Small intestine (tissue), 7 donors: Measurements from ENCODE around the gene AUTS2. TPM values are rescaled to one million over a fixed set of nuclear protein-coding genes. Genes with fewer than 3 reads are reported as not detected.

Experiments used
- DNase-seq, 2 donors: peaks; one replicate each; pipeline versions ENCODE4 v3.0.0 to v3.0.0-alpha.2; 2013
- FAIRE-seq: peaks from 2 replicates; lab custom pipeline; 2012; peaks lifted over from hg19 to GRCh38; lab: Jason Lieb, UNC
- H3K27ac ChIP-seq, 3 donors: one replicate each; pipeline ENCODE4 v1.5.1; 2013; ENCODE audit warnings: low read length in 2 of 3, mild to moderate bottlenecking in 2 of 3, control low read depth in 1 of 3, inconsistent platforms in 1 of 3, low read depth in 1 of 3, moderate library complexity in 1 of 3
- H3K27me3 ChIP-seq, 3 donors: one replicate each; pipeline ENCODE4 v1.6.1; 2013; ENCODE audit warnings: low read length in 3 of 3, inconsistent platforms in 1 of 3; ENCODE audit not compliant: control insufficient read depth in 3 of 3, insufficient read depth in 3 of 3
- H3K36me3 ChIP-seq, 3 donors: one replicate each; pipeline ENCODE4 v1.6.1; 2013; ENCODE audit warnings: low read length in 3 of 3, inconsistent platforms in 1 of 3, low read depth in 1 of 3, mild to moderate bottlenecking in 1 of 3, moderate library complexity in 1 of 3; ENCODE audit not compliant: control insufficient read depth in 3 of 3, insufficient read depth in 2 of 3
- H3K4me1 ChIP-seq, 3 donors: one replicate each; pipeline ENCODE4 v1.6.1; 2013; ENCODE audit warnings: low read length in 2 of 3, inconsistent platforms in 1 of 3, low read depth in 1 of 3, mild to moderate bottlenecking in 1 of 3, moderate library complexity in 1 of 3; ENCODE audit not compliant: control insufficient read depth in 3 of 3, insufficient read depth in 2 of 3
- H3K4me3 ChIP-seq, 3 donors: one replicate each; pipeline ENCODE4 v1.5.1; 2013; ENCODE audit warnings: low read length in 3 of 3, control low read depth in 1 of 3, inconsistent platforms in 1 of 3, low read depth in 1 of 3, mild to moderate bottlenecking in 1 of 3, moderate library complexity in 1 of 3
- H3K9me3 ChIP-seq, 2 donors: one replicate each; pipeline ENCODE4 v1.6.1; 2013; ENCODE audit warnings: low read depth in 1 of 2, low read length in 1 of 2; ENCODE audit not compliant: control insufficient read depth in 2 of 2, insufficient read depth in 1 of 2
- WGBS, 3 donors: extraction: QIAGEN DNeasy Blood & Tissue Kit; methylation state at CpG; one replicate each; pipeline ENCODE4 v1.1.7; 2013; 5-methylcytosine and 5-hydroxymethylcytosine counted together
- polyA plus RNA-seq, 4 donors: library from polyadenylated mRNA; stranded (reverse) in 3 of 4; unstranded in 1 of 4; fragments of 200-250 nt in 3 of 4; fragments of 120-200 nt in 1 of 4; gene quantifications; one replicate each; pipeline versions ENCODE4 v1.2.1 to v1.2.3, GENCODE V29; 2013
- donor health status: healthy with polysubstance abuse.
- donor health status: control.
- donor health status: control.
- donor health status: Bipolar disorder and iron deficiency.
- donor health status: healthy.

Gene AUTS2
- polyA plus RNA-seq, 4 donors: 4.9 to 43.5 (median 13.6) TPM

- Histone ChIP-seq H3K9me3 (no peaks in the 10 kb centered on the region), H3K4me3 (no peak overlapping the region), H3K4me1 (peaks cover 0 to 13% (median 0%) of the 10 kb centered on the region in 3 donors), H3K27ac (no peak overlapping the region), H3K36me3 (no peaks in the 10 kb centered on the region), H3K27me3 (no peaks in the 10 kb centered on the region)
- FAIRE-seq: no peak
- WGBS, 3 donors: 93 to 96% (median 93%) methylated on average over 2 of the region's 2 CpGs
- no peak for DNase-seq
Measured at GRCh38 chr7:70028620-70029019, 430.3 kb downstream of the AUTS2 start.

GRCh38 chr7:70029993-70030392 is 431.7 kb downstream of the AUTS2 start:
- FAIRE-seq (no peak), DNase-seq (no peak)
- Histone ChIP-seq H3K27me3 (no peaks in the 10 kb centered on the region), H3K4me3 (no peak overlapping the region), H3K27ac (no peak overlapping the region), H3K36me3 (no peaks in the 10 kb centered on the region), H3K4me1 (peaks cover 0 to 13% (median 0%) of the 10 kb centered on the region in 3 donors), H3K9me3 (no peaks in the 10 kb centered on the region)
- 67 to 82% (median 76%) methylated on average over 1 of the region's 1 CpG for WGBS, 3 donors

- Histone ChIP-seq H3K4me1 (peaks cover 0 to 10% (median 0%) of the 10 kb centered on the region in 3 donors), H3K9me3 (no peaks in the 10 kb centered on the region), H3K4me3 (no peak overlapping the region), H3K27ac (no peak overlapping the region), H3K27me3 (no peaks in the 10 kb centered on the region), H3K36me3 (no peaks in the 10 kb centered on the region)
- DNase-seq (no peak), FAIRE-seq (no peak)
- 86 to 97% (median 92%) methylated on average over 3 of the region's 3 CpGs for whole genome bisulfite sequencing, 3 donors
Measured at GRCh38 chr7:70030745-70031144, 432.5 kb downstream of the AUTS2 start.

- FAIRE-seq: no peak
- H3K27me3 ChIP-seq: no peaks in the 10 kb centered on the region
- H3K9me3 ChIP-seq: no peaks in the 10 kb centered on the region
- H3K4me1 ChIP-seq: peaks cover 0 to 5% (median 0%) of the 10 kb centered on the region in 3 donors
- H3K4me3 ChIP-seq: no peak overlapping the region
- DNase-seq: peak in 1 of 2 donors; percentile 15
- WGBS, 3 donors: 51 to 74% (median 56%) methylated on average over 4 of the region's 4 CpGs
- no peaks in the 10 kb centered on the region for H3K36me3 ChIP-seq
- no peak overlapping the region for H3K27ac ChIP-seq
Measured at GRCh38 chr7:70031245-70031644, 433.0 kb downstream of the AUTS2 start.

GRCh38 chr7:70032649-70033048 is 434.4 kb downstream of the AUTS2 start:
- Histone ChIP-seq H3K4me1 (peaks cover 0 to 5% (median 0%) of the 10 kb centered on the region in 3 donors), H3K27me3 (no peaks in the 10 kb centered on the region), H3K27ac (no peak overlapping the region), H3K9me3 (no peaks in the 10 kb centered on the region), H3K4me3 (no peak overlapping the region), H3K36me3 (no peaks in the 10 kb centered on the region)
- DNase-seq (no peak), FAIRE-seq (no peak)

- FAIRE-seq: no peak
- H3K36me3 ChIP-seq: no peaks in the 10 kb centered on the region
- H3K4me1 ChIP-seq: peaks cover 0 to 5% (median 0%) of the 10 kb centered on the region in 3 donors
- no peaks in the 10 kb centered on the region for H3K27me3 ChIP-seq
- H3K4me3 ChIP-seq: no peak overlapping the region
- H3K27ac ChIP-seq: no peak overlapping the region
- no peaks in the 10 kb centered on the region for H3K9me3 ChIP-seq
- DNase-seq: no peak
Measured at GRCh38 chr7:70033226-70033625, 435.0 kb downstream of the AUTS2 start.

- Histone ChIP-seq H3K9me3 (no peaks in the 10 kb centered on the region), H3K4me3 (no peak overlapping the region), H3K27me3 (no peaks in the 10 kb centered on the region), H3K36me3 (no peaks in the 10 kb centered on the region), H3K4me1 (peaks cover 0 to 5% (median 0%) of the 10 kb centered on the region in 3 donors), H3K27ac (no peak overlapping the region)
- FAIRE-seq (no peak), DNase-seq (no peak)
Measured at GRCh38 chr7:70034999-70035398, 436.7 kb downstream of the AUTS2 start.

GRCh38 chr7:70035519-70035918 is 437.2 kb downstream of the AUTS2 start:
- no peak for DNase-seq
- Histone ChIP-seq H3K36me3 (no peaks in the 10 kb centered on the region), H3K4me1 (peaks cover 0 to 4% (median 0%) of the 10 kb centered on the region in 3 donors), H3K27me3 (no peaks in the 10 kb centered on the region), H3K4me3 (no peak overlapping the region), H3K27ac (no peak overlapping the region), H3K9me3 (no peaks in the 10 kb centered on the region)
- WGBS, 3 donors: 75 to 85% (median 78%) methylated on average over 4 of the region's 4 CpGs
- FAIRE-seq: no peak

GRCh38 chr7:70035955-70036354 is 437.7 kb downstream of the AUTS2 start:
- no peak for FAIRE-seq
- Histone ChIP-seq H3K4me1 (peaks cover 0 to 3% (median 0%) of the 10 kb centered on the region in 3 donors), H3K27ac (no peak overlapping the region), H3K27me3 (no peaks in the 10 kb centered on the region), H3K4me3 (no peak overlapping the region), H3K36me3 (no peaks in the 10 kb centered on the region), H3K9me3 (no peaks in the 10 kb centered on the region)
- DNase-seq: no peak
- 93 to 97% (median 97%) methylated on average over 6 of the region's 6 CpGs for WGBS, 3 donors
